ENCODE results near the gene P3H3. TPM values are rescaled to one million over a fixed set of nuclear protein-coding genes. Genes with fewer than 3 reads are reported as not detected.

The P3H3 gene
- total RNA-seq, 6 donors from 2014 or later, result 2.7 to 15.7 (median 7.0) TPM

DNA sequence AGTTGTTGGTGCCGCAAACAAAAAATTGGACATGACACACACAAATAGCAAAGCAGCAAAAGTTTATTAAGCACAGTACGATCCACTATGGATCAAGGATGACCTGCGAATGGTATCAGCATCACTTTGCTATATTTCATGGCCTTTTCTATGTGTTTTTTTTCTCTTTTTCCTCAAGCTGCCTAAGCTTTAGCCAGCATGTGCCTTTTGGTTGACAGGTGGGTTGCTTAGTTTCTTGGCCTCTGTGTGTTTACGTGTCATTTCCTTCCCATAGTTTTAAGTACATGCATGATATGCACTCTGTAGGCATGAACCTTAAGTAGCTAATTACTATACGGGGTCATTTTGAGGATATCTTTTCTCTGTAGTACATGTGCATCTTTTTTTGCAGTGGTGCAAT, 29.1 kb upstream of the P3H3 start:
- Histone ChIP-seq H3K27me3 (no peaks in the 10 kb centered on the region), H3K36me3 (peaks cover 0 to 5% (median 0%) of the 10 kb centered on the region in 4 donors), H3K4me1 (no peaks in the 10 kb centered on the region), H3K27ac (no peak overlapping the region), H3K9me3 (no peaks in the 10 kb centered on the region), H3K4me3 (no peak overlapping the region)
- 82 to 87% methylated on average over 5 of the region's 5 CpGs for WGBS, 2 donors
- ATAC-seq (ENCODE audit: low FRiP score in 2 of 2), result no peak
- no peak for TF ChIP-seq EP300 (IDR thresholded peaks at IDR 0.05)
- no peak for TF ChIP-seq POLR2A (IDR thresholded peaks at IDR 0.05)
- no peak for TF ChIP-seq POLR2AphosphoS5 (IDR thresholded peaks at IDR 0.05)
- TF ChIP-seq, protein P1, sequence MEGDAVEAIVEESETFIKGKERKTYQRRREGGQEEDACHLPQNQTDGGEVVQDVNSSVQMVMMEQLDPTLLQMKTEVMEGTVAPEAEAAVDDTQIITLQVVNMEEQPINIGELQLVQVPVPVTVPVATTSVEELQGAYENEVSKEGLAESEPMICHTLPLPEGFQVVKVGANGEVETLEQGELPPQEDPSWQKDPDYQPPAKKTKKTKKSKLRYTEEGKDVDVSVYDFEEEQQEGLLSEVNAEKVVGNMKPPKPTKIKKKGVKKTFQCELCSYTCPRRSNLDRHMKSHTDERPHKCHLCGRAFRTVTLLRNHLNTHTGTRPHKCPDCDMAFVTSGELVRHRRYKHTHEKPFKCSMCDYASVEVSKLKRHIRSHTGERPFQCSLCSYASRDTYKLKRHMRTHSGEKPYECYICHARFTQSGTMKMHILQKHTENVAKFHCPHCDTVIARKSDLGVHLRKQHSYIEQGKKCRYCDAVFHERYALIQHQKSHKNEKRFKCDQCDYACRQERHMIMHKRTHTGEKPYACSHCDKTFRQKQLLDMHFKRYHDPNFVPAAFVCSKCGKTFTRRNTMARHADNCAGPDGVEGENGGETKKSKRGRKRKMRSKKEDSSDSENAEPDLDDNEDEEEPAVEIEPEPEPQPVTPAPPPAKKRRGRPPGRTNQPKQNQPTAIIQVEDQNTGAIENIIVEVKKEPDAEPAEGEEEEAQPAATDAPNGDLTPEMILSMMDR (IDR thresholded peaks at IDR 0.05), result no peak
- DNase-seq, result no peak

DNA sequence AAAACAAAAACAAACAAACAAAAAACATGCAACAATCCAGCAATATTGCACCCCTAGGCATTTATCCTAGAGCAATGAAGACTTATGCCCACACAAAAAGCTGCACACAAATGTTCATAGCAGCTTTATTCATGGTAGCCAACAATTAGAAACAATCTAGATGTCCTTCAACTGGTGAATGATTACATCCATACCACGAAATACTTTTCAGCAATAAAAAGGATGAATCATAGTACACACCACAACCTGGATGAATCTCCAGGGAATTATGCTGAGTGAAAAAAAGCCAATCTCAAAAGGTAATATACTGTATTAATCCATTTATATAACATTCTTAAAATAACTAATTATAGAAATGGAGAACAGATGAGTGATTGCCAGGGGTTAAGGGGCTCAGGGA, 21.0 kb upstream of the P3H3 start:
- H3K27me3 ChIP-seq, result no peaks in the 10 kb centered on the region
- TF ChIP-seq, protein P1 (IDR thresholded peaks at IDR 0.05), result no peak
- TF ChIP-seq POLR2AphosphoS5 (IDR thresholded peaks at IDR 0.05) (no peak), POLR2A (IDR thresholded peaks at IDR 0.05) (no peak), EP300 (IDR thresholded peaks at IDR 0.05) (no peak)
- DNase-seq (no peak), ATAC-seq (ENCODE audit: low FRiP score in 2 of 2) (no peak)
- H3K9me3 ChIP-seq, result no peaks in the 10 kb centered on the region
- WGBS, 2 donors, result 83 to 87% methylated on average over 1 of the region's 1 CpG
- no peak overlapping the region for H3K27ac ChIP-seq
- H3K4me1 ChIP-seq, result no peaks in the 10 kb centered on the region
- H3K36me3 ChIP-seq, result peaks cover 0 to 5% (median 0%) of the 10 kb centered on the region in 4 donors
- no peak overlapping the region for H3K4me3 ChIP-seq

DNA sequence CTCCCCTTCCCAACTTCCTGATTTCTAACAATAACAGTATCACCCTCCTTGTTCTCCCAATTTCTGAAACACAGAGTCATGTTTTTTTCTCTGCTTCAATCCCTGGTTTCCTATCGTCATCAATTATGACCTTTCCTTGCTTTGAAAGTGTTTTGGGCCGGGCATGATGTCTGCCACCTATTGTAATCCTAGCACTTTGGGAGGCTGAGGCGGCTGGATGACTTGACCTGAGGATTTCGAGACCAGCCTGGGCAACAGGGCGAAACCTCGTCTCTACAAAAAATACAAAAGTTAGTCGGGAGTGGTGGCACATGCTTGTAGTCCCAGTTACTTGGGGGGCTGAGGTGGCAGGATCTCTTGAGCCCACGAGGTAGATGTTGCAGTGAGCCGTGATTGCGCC, 19.2 kb upstream of the P3H3 start:
- ATAC-seq (ENCODE audit: low FRiP score in 2 of 2), result no peak
- no peak for DNase-seq
- Histone ChIP-seq H3K4me1 (no peaks in the 10 kb centered on the region), H3K9me3 (no peaks in the 10 kb centered on the region), H3K27ac (no peak overlapping the region), H3K4me3 (no peak overlapping the region), H3K27me3 (no peaks in the 10 kb centered on the region), H3K36me3 (no peaks in the 10 kb centered on the region)
- WGBS, 2 donors, result 80 to 88% methylated on average over 10 of the region's 10 CpGs
- TF ChIP-seq, protein P1 (IDR thresholded peaks at IDR 0.05), result no peak
- TF ChIP-seq POLR2AphosphoS5 (IDR thresholded peaks at IDR 0.05), result no peak
- no peak for TF ChIP-seq POLR2A (IDR thresholded peaks at IDR 0.05)

DNA sequence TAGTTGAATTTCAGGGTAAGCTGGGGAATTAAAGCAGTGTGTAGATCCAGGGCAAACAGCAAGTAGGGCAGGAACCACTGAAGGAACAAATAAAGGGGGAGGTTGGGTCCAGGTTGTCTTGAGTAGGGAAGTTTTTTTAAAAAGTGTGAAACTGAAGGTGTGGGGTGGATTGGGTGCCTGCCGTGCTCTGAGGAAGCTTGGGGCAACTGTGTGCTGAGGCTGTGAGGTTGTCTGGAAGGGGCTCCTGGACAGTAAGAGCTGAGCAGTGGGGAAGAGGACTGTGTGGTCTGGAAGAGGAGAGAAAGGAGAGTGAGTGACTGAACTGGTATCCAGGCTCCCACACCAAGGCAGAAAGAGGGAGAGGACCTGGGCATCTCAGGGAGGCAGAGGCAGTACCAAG, 17.4 kb upstream of the P3H3 start:
- Histone ChIP-seq H3K36me3 (no peaks in the 10 kb centered on the region), H3K4me3 (no peak overlapping the region), H3K4me1 (no peaks in the 10 kb centered on the region), H3K27ac (no peak overlapping the region), H3K9me3 (no peaks in the 10 kb centered on the region), H3K27me3 (no peaks in the 10 kb centered on the region)
- DNase-seq, result no peak
- 45 to 81% methylated on average over 1 of the region's 1 CpG for WGBS, 2 donors
- ATAC-seq (ENCODE audit: low FRiP score in 2 of 2), result no peak
- TF ChIP-seq POLR2AphosphoS5 (IDR thresholded peaks at IDR 0.05) (no peak), POLR2A (IDR thresholded peaks at IDR 0.05) (no peak), EP300 (IDR thresholded peaks at IDR 0.05) (no peak)
- TF ChIP-seq, protein P1 (IDR thresholded peaks at IDR 0.05), result no peak

DNA sequence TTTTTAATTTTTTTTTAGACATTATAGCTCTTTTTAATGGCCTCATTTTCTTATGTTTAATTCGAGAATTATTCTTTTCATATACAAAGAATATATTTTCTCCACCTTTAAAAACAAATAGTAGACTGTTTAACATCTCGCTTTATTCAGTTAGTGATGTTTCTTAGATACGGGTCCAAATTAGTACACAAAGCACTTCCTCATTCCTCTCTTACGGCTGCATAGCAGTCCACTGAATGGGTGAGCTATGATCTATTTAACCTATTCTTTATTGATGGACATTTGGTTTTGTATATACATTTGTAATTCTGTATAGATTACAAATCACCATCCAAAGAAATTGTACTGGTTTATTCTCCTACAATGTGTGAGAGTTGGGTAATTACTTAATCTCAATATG, 14.8 kb upstream of the P3H3 start:
- Histone ChIP-seq H3K27me3 (no peaks in the 10 kb centered on the region), H3K4me1 (no peaks in the 10 kb centered on the region), H3K9me3 (no peaks in the 10 kb centered on the region), H3K4me3 (no peak overlapping the region), H3K27ac (no peak overlapping the region), H3K36me3 (peaks cover 0 to 10% (median 1%) of the 10 kb centered on the region in 4 donors)
- DNase-seq (no peak), ATAC-seq (ENCODE audit: low FRiP score in 2 of 2) (no peak)
- TF ChIP-seq POLR2AphosphoS5 (IDR thresholded peaks at IDR 0.05) (no peak), POLR2A (IDR thresholded peaks at IDR 0.05) (no peak), EP300 (IDR thresholded peaks at IDR 0.05) (no peak)
- TF ChIP-seq, protein P1 (IDR thresholded peaks at IDR 0.05), result no peak
- 42 to 49% methylated on average over 4 of the region's 4 CpGs for WGBS, 2 donors
